HG02981 (cell line): ENCODE results near the gene SLC19A3.

Experiments used
- ATAC-seq: cut with Tn5 transposase; IDR thresholded peaks from one replicate; pipeline ENCODE4 v1.9.1; 2021; ENCODE audit warnings: mild to moderate bottlenecking, moderate library complexity; ENCODE audit not compliant: unreplicated experiment

SLC19A3 gene

DNA sequence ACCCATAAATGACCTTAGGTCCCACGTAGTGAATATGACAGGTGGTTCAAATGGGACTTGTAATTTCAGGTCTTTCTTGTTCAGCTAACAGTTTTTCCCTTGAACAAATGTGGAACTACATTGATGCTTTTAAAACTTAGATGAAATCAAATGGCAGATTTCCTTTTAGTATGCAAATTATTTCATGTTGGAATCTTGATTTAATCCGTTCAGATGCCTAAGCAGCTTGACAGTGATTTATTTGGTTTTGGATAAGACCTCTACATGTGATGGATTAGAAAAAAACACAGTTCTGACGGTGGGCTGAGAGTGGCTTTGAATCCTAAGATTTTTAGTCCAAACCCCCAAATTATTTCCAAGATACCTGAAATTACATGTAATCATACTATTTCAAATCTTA is 83.6 kb downstream of the SLC19A3 start:
- ATAC-seq: no peak
